ENCODE measurements around the gene ANKRD36.
A peak's percentile ranks its signal among the peaks of the same experiment; 100 is the strongest.
"Not testable (repeated sequence)": the region's sequence is repeated elsewhere in the genome, so short reads cannot be mapped to it uniquely, and the experiment has no call there.

Gene ANKRD36

GRCh38 chr2:97088706-97089105, 24.2 kb upstream of the ANKRD36 start:
- H3K4me3 ChIP-seq (ENCODE audit: low read depth, low read length); H3K36me3 ChIP-seq (ENCODE audit: control insufficient read depth, insufficient read depth, low read length); H3K27ac ChIP-seq (ENCODE audit: low read depth, low read length); H3K9ac ChIP-seq (ENCODE audit: low read depth, low read length); H3K27me3 ChIP-seq (ENCODE audit: control insufficient read depth, insufficient read depth, low read length); H3K4me1 ChIP-seq (ENCODE audit: control insufficient read depth, insufficient read depth, low read length); H3K9me3 ChIP-seq (ENCODE audit: control insufficient read depth, insufficient read depth, low read length): not testable (repeated sequence)

GRCh38 chr2:97092946-97093345, 20.0 kb upstream of the ANKRD36 start:
- H3K9ac ChIP-seq (ENCODE audit: low read depth, low read length); H3K9me3 ChIP-seq (ENCODE audit: control insufficient read depth, insufficient read depth, low read length); H3K4me1 ChIP-seq (ENCODE audit: control insufficient read depth, insufficient read depth, low read length); H3K27me3 ChIP-seq (ENCODE audit: control insufficient read depth, insufficient read depth, low read length); H3K27ac ChIP-seq (ENCODE audit: low read depth, low read length); H3K36me3 ChIP-seq (ENCODE audit: control insufficient read depth, insufficient read depth, low read length); H3K4me3 ChIP-seq (ENCODE audit: low read depth, low read length): not testable (repeated sequence)

GRCh38 chr2:97093983-97094771, 18.8 kb upstream of the ANKRD36 start:
- not testable (repeated sequence) for H3K9ac ChIP-seq (ENCODE audit: low read depth, low read length); H3K4me1 ChIP-seq (ENCODE audit: control insufficient read depth, insufficient read depth, low read length); H3K27ac ChIP-seq (ENCODE audit: low read depth, low read length); H3K9me3 ChIP-seq (ENCODE audit: control insufficient read depth, insufficient read depth, low read length); H3K36me3 ChIP-seq (ENCODE audit: control insufficient read depth, insufficient read depth, low read length); H3K27me3 ChIP-seq (ENCODE audit: control insufficient read depth, insufficient read depth, low read length)
- peak overlapping the region; percentile 56 for H3K4me3 ChIP-seq (ENCODE audit: low read depth, low read length)

- peak within 1 kb of the TSS; percentile 56 for H3K4me3 ChIP-seq (ENCODE audit: low read depth, low read length)
- H3K4me1 ChIP-seq (ENCODE audit: control insufficient read depth, insufficient read depth, low read length); H3K36me3 ChIP-seq (ENCODE audit: control insufficient read depth, insufficient read depth, low read length); H3K27me3 ChIP-seq (ENCODE audit: control insufficient read depth, insufficient read depth, low read length); H3K9ac ChIP-seq (ENCODE audit: low read depth, low read length); H3K27ac ChIP-seq (ENCODE audit: low read depth, low read length); H3K9me3 ChIP-seq (ENCODE audit: control insufficient read depth, insufficient read depth, low read length): not testable (repeated sequence)
Observed at GRCh38 chr2:97094772-97095611, 18.0 kb upstream of the ANKRD36 start, which contains the start of gene FAHD2B. TSS of gene FAHD2B (minus strand) at chr2:97094882. CDS start at chr2:97091706, 3,176 bp downstream.

GRCh38 chr2:97095661-97096060, 17.3 kb upstream of the ANKRD36 start:
- Histone ChIP-seq H3K27ac (ENCODE audit: low read depth, low read length) (no peak overlapping the region), H3K4me1 (ENCODE audit: control insufficient read depth, insufficient read depth, low read length) (no peaks in the 10 kb centered on the region), H3K9me3 (ENCODE audit: control insufficient read depth, insufficient read depth, low read length) (no peaks in the 10 kb centered on the region), H3K36me3 (ENCODE audit: control insufficient read depth, insufficient read depth, low read length) (no peaks in the 10 kb centered on the region), H3K9ac (ENCODE audit: low read depth, low read length) (no peak overlapping the region), H3K27me3 (ENCODE audit: control insufficient read depth, insufficient read depth, low read length) (no peaks in the 10 kb centered on the region), H3K4me3 (ENCODE audit: low read depth, low read length) (peak overlapping the region; percentile 54)

- H3K4me1 ChIP-seq (ENCODE audit: control insufficient read depth, insufficient read depth, low read length); H3K27ac ChIP-seq (ENCODE audit: low read depth, low read length); H3K4me3 ChIP-seq (ENCODE audit: low read depth, low read length); H3K9me3 ChIP-seq (ENCODE audit: control insufficient read depth, insufficient read depth, low read length); H3K36me3 ChIP-seq (ENCODE audit: control insufficient read depth, insufficient read depth, low read length); H3K27me3 ChIP-seq (ENCODE audit: control insufficient read depth, insufficient read depth, low read length); H3K9ac ChIP-seq (ENCODE audit: low read depth, low read length): not testable (repeated sequence)
Observed at GRCh38 chr2:97098786-97099372, 14.1 kb upstream of the ANKRD36 start.

- H3K36me3 ChIP-seq (ENCODE audit: control insufficient read depth, insufficient read depth, low read length); H3K4me3 ChIP-seq (ENCODE audit: low read depth, low read length); H3K9ac ChIP-seq (ENCODE audit: low read depth, low read length); H3K4me1 ChIP-seq (ENCODE audit: control insufficient read depth, insufficient read depth, low read length); H3K27me3 ChIP-seq (ENCODE audit: control insufficient read depth, insufficient read depth, low read length); H3K9me3 ChIP-seq (ENCODE audit: control insufficient read depth, insufficient read depth, low read length); H3K27ac ChIP-seq (ENCODE audit: low read depth, low read length): not testable (repeated sequence)
Observed at GRCh38 chr2:97106878-97107277, 6.1 kb upstream of the ANKRD36 start.

- not testable (repeated sequence) for H3K27ac ChIP-seq (ENCODE audit: low read depth, low read length); H3K9me3 ChIP-seq (ENCODE audit: control insufficient read depth, insufficient read depth, low read length)
Observed at GRCh38 chr2:97111246-97111645, 1.7 kb upstream of the ANKRD36 start.

GRCh38 chr2:97112320-97113049, 468 bp upstream of the ANKRD36 start:
- H3K9me3 ChIP-seq (ENCODE audit: control insufficient read depth, insufficient read depth, low read length); H3K36me3 ChIP-seq (ENCODE audit: control insufficient read depth, insufficient read depth, low read length); H3K27me3 ChIP-seq (ENCODE audit: control insufficient read depth, insufficient read depth, low read length); H3K4me1 ChIP-seq (ENCODE audit: control insufficient read depth, insufficient read depth, low read length); H3K27ac ChIP-seq (ENCODE audit: low read depth, low read length): not testable (repeated sequence)
- peak overlapping the region; percentile 68 for H3K4me3 ChIP-seq (ENCODE audit: low read depth, low read length)
- peak overlapping the region; percentile 70 for H3K9ac ChIP-seq (ENCODE audit: low read depth, low read length)

More at GRCh38 chr2:97111246-97111645, 1.7 kb upstream of the ANKRD36 start:
- H3K9ac ChIP-seq (ENCODE audit: low read depth, low read length); H3K36me3 ChIP-seq (ENCODE audit: control insufficient read depth, insufficient read depth, low read length); H3K27me3 ChIP-seq (ENCODE audit: control insufficient read depth, insufficient read depth, low read length); H3K4me1 ChIP-seq (ENCODE audit: control insufficient read depth, insufficient read depth, low read length); H3K4me3 ChIP-seq (ENCODE audit: low read depth, low read length): not testable (repeated sequence)

- H3K36me3 ChIP-seq (ENCODE audit: control insufficient read depth, insufficient read depth, low read length); H3K4me1 ChIP-seq (ENCODE audit: control insufficient read depth, insufficient read depth, low read length); H3K9me3 ChIP-seq (ENCODE audit: control insufficient read depth, insufficient read depth, low read length); H3K27ac ChIP-seq (ENCODE audit: low read depth, low read length); H3K27me3 ChIP-seq (ENCODE audit: control insufficient read depth, insufficient read depth, low read length); H3K9ac ChIP-seq (ENCODE audit: low read depth, low read length): not testable (repeated sequence)
- peak overlapping the region; percentile 68 for H3K4me3 ChIP-seq (ENCODE audit: low read depth, low read length)
Observed at GRCh38 chr2:97113882-97114255, 916 bp downstream of the ANKRD36 start.
